GM18909 (cell line): ENCODE results near the gene ZNF516.

Experiments
- ATAC-seq: cut with Tn5 transposase; IDR thresholded peaks from one replicate; pipeline ENCODE4 v1.9.1; 2021; ENCODE audit warnings: mild to moderate bottlenecking; ENCODE audit not compliant: unreplicated experiment, poor library complexity

Gene ZNF516

DNA sequence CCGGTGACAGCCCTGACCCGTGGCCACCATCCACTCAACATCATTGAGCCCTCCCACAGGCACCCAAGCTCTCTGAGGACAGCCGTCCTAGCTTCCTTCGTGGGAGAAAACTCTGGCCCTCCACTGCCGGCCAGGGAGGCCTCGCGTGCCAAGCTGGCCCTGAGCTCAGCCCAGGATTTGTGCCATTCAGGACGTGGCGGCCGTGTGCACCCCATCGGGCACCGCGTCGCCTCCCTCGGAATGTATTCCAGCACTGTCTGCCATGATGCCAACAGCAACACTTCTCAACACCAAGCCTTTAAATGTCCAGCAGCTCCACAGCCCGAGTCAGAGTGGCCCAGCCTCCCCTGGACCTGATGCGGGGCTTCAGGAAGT lies 35.7 kb downstream of the ZNF516 start:
- no peak for ATAC-seq

DNA sequence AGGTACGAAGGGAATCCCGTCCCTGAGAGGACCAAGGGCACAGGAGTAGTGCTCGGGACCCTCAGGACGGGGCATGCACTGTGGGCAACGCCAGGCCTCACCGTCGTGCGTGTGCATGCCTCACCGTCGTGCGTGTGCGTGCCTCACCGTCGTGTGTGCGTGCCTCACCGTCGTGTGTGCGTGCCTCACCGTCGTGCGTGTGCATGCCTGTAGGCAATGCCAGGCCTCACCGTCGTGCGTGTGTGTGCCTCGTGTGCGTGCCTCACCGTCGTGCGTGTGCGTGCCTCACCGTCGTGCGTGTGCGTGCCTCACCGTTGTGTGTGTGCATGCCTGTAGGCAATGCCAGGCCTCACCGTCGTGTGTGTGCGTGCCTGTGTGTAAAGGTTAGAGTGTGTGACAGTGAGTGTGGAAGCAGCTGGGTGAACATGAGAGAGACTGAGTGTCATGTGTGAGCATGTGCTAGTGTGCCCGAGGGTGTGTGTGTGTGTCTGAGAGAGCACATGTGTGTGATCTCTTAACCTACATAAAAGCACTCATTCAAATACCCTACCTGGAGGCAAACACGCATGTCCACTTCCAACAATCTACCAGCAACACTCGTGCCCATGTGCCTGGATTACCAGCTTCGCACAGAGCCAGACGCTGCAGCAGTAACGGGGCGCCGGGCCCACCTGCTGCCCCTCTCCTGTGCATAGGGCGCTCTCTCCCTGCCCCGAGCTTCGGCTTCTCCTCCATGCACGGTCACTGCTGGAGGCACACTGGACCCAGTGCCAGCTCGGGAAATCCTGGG lies 36.3 kb downstream of the ZNF516 start:
- no peak for ATAC-seq

DNA sequence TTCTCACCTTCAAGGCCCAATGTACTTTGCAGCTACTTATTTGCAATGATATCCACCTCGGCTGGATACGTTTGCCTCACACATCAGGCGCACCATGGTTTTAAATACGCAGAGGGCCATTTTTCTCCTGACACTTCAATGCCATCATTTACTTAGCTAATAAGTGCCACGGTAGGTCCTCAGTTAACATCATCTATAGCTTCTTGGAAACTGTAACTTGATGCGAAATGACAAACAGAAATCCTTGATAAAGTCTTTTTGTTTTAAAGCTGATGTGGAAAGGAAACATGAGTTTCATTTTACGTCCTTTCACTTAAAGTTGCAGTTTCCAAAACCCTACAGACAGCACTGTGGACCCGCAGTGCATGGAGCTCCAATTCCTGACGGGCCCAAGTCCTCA lies 37.1 kb downstream of the ZNF516 start:
- no peak for ATAC-seq

DNA sequence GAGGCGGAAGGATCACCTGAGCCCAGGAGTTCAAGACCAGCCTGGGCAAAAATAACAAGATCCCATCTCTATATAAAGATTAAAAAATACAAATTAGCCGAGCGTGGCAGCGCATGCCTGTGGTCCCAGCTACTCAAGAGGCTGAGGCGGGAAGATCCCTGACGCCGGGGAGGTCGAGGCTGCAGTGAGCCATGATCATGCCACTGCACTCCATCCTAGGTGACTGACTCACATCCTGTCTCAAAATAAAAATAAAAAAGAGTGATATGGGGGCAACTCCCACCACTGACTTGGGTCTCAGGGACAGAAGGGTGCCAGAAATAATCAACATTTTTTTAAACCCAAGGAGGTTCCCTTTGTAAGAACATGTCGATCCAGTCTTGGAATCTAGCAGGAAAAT lies 37.6 kb downstream of the ZNF516 start:
- no peak for ATAC-seq

DNA sequence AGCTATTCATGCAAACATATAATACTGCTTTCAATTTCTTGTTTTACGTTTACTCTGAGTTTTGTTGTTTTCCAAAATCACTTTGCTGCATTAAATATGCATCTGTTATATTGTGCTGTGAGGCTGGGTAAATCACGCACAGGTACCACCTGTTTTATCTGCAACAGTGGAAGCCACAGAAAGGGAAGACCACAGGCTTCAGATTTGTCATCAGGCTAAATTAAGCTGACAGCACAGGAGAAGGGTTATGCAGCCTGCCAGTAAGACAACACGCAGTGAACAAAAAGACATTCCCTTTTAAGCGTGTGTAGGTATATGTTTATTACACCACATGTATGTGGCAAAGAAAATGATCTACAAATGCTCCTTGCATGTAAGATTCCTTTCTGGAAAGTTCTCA lies 38.2 kb downstream of the ZNF516 start:
- no peak for ATAC-seq

DNA sequence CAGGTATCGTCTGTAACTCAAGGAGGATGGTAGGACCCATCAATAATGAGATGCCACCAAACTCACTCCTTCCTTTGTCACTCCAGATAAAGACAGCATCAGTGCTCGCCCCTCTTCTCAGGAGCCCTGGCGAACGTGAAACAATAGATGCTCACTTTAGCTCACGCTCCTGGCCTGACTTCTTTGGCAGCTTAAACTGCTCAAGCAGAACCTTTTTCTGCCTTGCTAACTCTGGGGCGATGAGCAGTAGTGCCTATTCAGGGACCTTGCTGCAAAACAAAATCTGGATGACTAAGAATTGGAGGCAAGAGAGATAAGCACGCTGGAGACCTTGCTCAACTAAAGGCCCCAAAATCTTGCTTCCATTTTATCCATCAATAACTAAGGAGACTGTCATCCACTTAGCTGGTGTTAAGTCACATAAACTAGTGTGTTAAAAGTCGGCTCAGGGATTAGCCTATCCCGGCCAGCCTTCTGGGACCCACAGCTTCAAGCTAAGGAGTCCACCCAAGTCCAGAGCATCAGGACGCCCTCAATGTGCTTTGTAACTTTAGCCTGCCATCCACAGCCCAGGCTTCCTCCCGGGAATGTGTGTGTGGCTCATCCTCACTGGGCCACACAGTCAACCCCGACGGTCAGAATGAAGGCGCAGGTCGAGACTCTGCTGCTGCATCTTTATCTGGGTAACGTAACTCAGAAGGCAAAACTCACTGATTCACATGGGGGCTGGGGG lies 38.9 kb downstream of the ZNF516 start:
- ATAC-seq, result no peak

DNA sequence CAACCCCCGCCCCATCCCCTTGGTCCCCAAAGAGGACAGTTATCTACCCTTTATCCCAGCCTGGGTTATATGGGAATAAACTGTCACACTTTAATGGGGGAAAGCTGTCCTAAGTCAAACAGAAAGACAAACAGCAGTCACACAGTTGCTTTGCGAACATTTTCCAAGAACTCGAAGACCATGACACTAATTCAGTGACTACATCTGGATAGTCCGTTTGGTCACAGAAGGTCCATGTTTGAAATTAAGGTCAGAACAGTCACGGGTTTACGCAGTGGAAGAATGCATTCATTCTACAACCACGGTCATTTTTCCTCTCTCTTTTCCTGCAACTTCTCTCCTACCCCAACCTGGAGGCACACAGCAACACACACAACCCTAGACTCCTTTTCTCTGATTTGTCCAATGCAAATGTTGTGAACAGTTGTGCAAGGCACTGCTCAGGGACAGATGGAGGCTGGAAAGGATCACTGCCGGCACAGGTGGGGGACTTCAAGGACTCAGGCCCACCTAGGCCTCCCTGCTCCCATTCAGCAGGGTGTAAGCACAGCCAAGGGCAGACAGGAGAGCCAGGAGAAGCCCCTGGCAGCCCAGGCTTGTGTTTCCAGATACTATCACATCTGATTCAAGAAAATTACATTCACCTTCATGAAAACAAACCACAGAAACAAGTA lies 39.9 kb downstream of the ZNF516 start:
- ATAC-seq, result no peak

DNA sequence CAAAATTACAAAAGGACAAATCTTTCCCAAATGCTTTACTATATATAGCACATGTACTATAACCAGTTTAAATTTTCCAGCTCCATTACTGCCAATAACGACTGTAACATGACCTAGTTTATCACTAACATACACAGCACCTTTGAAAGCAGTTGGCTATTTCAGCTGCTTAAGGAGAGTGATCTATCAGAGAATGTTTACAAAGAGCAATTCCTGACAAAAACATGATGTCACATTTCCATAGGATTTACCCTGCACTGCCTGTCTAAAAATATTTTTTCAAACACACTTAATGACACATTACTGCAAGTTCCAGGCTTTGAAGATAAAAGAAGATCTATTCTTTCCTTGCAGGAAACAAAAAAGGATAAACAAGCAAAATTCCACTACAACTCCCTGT lies 40.6 kb downstream of the ZNF516 start:
- no peak for ATAC-seq

DNA sequence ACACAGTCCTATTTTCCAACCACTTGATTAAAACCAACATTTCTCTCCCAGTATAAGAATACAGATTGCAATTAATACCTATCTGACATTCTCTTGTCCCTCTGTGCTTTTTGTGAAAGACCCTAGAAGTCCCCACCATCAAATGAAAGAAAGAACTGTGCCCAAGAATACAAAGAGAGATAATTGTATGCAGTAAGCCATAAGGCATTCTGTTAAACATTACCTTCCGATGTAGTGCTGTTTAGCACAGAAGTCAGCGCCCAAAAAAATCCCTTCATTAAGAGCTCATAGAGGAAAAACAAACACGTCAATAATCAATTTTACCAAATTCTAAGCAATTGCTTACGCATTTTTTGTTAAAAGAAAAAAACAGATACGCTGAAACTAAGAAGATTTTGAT lies 41.1 kb downstream of the ZNF516 start:
- no peak for ATAC-seq

DNA sequence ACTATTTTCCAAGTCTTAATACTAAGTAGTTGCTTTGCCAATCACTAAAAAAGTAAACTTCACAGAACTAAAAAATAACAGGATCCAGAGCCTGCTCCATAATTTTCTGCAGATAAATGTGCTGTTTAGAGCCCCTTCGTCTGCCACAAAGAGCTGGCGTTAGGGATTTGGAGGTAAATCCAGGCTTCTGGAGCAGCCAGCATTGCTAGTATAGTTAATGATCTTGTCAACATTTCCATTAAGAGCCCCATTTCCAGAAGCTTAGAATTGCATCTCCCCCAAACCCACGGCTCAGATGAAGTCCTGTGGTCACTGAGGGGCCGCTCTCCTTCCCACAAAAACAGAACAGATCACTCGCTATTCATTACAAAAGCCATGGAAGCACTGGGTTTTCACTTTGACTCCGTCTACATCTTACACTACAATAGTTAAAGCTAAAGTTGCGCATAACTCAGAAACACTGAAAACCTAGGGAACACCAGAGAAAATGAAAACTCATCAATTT lies 41.9 kb downstream of the ZNF516 start:
- ATAC-seq, result no peak

DNA sequence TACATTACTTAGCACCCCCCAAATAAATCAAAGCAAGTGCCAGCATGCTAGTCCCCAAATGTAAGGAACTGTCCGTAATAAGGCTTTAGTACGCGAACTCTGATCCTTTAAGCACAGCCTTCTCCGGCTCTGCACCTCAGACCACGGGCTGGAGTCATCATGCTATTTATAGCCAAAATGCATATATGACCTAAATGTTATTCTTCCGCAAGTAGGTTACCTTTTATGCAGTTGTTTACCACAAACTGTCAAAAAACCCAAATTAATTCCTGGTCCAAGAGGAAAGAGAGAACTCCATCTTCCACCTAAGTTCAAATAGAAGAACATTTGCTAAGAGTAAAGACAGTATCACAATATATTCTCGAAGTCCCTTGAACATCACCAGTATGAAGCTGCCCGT lies 42.7 kb downstream of the ZNF516 start:
- ATAC-seq, result no peak

DNA sequence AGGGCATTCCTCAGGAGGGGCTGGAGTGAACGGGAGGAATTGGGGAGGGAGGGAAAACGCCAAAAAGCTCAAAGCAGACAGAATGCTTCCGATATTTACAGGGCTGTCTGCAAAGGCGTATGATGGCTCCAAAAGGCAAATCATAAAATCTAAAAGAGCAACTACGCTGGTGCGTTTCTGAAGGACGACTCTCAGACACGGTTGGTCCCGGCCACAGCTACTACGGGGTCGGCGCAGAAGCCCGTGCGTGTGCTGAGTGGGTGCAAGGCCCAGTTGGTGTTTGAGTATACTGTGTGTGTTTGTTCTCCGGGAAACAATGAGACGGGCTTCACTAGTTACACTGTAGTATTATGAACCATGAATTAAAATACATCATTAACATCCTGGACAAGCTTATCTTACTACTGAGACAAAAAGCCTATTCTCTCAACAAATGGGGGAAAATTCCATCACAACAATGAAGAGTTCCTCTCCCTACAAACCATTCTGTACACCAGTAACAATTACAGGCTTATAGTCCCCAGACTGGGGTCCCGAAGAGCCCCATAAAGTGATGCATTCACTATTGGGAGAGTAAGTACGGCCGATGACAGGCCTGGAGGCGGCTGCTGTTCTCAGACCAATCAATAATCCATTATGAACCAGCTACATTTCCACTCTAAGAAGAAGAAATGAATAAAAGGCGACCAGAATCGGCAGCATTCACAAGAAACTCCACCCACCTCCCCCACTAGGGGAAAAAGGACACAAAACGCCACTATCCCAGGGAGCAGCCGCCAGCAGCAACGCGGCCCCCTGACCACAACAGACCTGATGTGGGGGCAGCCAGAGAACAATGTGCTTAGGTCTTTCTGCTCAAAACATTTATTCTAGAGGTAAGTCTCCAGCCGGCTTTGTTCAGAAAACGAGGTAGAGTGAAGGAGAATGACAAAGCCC lies 43.4 kb downstream of the ZNF516 start:
- ATAC-seq, result peak; percentile 46

DNA sequence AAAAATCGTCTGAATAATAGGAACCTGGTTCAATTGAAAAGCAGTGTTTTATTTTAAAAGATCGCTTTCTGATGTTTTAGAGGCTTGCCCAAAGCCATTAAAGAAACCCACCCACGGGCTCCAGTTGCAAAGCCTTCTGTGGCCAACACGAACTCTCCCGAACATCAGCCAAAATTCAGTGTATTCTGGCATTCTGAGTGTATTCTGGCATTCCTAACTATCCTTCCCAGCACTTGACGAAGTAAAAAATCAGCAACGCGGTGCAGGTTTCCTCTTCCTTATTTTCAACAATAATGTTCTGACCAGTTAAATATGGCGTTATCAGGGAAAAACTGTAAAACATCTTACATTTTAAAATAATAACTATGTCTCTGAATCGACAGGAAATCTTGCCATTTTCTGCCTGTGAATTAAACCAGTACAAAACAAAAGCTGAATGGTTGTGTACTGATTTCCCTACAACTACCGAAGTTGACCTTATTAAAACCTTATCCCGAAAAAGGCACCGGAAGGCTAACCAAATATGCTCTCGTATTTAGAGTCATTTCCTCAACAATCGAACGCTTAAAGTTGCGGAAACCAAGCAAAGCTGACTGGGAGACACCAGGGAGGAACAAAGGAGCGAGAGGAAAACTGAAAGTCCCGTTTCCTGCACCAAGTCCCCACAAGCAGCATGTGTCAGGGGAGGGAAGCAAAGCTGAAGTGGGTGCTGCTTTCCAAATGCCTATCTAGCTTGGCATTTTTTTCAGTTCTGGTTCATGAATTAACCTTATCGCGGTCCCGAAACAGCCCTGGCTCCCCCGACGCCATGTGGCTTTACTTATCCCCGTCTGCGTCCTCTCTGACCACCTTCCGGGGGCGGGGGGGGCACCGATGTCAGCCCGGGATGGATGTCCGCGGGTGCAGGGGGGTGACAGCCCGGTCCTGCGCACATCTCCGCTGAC lies 44.3 kb downstream of the ZNF516 start:
- ATAC-seq, result peak; percentile 31

DNA sequence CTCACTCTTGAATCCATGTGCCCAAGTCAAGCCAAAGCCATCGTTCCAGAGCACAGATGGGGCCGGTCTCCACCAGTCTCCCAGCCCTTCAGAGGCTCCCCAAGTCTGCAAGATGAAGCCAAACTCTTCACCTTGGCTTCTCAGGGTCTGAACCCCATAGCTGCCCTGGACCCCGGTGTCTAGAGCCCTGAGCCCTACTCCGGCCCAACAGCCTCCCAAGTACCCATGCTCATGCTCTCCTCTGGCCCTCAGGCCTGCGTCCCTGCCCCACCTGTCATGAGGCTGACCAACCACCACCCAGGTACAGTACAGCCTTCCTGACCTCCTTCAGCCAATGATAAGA lies 46.0 kb downstream of the ZNF516 start:
- ATAC-seq, result no peak

DNA sequence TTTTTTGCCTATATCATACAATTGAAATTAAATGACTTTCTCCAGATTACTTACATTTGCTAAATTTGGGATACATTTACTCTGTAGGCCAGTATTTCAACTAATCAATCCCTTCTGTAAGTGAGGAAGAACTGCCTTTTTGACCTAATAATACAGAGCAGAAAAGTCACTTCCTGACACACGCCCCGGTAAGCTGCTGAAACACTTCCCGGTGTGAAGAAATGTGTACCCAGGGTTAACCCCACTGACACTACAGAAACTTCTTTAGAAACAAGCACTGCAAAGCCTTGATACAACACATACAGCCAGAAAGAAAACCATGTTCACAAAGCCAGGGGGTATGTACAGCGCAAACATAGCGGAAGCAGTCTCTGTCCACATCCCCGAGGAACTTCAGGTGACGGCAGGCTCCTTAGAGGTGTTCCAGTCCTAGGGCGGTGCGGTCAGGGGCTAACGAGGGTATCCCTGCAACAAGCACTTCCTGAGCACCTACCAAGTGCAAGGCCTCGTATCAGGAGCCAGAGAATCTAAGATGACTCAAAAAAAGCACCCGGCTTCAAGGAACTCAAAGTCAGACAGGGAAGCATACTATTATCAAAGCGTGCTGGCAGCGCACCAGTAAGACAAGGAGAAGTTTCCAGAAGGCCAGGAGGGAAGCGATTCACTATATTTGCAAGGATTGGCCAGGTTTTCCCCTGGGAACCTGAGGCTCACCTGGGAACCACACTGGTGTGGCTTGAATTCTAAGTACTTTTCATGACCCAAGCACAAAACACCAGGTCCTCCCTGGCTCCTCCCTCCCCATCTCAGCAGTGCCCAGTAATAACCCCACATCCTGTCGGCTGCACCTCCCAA lies 46.6 kb downstream of the ZNF516 start:
- no peak for ATAC-seq

DNA sequence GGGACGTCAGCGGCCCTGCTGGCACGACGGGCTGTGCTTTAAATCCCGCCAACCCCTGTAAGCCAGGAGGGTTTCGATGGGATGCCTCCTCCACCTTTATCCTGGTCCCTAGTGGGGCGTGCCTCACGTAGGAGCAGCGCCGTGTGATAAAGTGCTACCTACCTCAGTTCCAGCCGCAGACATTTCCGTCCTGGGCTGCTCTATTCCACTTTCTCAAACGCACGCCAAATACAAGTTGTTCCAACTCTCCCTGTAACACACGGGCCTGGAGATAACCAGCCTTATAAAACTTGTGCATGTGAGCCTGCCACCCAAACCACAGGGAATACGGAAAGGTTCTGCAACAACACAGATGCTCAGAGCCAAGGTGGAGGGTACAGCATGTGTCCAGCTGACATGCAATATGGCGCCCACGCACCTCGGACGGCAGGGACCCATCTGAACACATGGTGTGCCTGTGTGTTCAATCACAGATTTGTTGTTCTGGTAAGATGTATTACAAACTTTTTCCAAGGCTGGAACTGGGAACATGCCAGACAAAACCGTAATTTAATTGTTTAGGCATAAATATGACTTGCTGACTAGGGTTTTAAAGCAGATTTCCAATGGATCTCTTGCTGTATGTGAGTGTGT lies 47.7 kb downstream of the ZNF516 start:
- no peak for ATAC-seq

DNA sequence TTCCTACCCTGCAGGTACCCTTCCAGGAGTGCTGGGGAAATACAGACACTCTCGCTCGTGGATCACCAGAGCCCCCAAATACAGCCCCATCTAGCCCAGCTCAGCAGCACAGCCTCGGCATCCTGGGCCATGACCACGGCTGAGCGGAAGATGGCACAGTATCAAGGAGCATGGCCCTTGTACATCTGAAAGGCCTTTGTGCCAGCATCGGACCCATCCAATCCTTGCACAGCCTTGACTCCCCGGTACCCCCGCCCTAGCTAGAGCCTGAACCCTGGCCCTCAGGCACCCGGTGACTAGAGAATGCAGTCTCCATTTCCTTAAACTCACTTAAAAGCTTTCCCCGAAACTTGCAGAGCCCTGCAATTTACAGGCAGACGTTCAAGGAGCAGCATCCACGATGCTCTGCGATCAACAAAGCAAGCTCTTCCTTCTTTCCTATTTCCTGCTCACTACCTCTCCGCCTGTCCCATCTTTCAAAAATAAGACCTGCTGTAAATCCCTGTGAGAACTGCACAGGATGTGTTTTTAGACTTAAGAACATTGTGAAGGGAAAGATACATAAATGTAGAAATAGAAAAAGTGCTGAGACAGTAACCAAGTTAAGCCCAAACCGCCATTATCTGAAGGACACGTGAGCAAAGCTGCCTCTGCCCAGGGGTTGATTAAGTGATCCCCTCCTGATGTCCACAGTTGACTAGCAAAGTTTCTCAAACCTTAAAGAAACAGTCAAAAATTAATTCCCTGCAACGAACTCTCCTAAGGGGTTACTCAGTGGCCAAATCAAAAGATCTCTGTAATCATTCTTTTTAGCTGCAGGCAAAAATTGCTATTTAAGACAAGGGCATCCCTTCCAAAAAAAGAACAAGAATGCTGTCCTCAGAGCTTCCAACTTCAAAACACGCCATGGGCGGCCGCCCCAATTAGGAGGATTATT lies 48.5 kb downstream of the ZNF516 start:
- ATAC-seq, result no peak
